Measurements from ENCODE around the gene MPND.

DNA sequence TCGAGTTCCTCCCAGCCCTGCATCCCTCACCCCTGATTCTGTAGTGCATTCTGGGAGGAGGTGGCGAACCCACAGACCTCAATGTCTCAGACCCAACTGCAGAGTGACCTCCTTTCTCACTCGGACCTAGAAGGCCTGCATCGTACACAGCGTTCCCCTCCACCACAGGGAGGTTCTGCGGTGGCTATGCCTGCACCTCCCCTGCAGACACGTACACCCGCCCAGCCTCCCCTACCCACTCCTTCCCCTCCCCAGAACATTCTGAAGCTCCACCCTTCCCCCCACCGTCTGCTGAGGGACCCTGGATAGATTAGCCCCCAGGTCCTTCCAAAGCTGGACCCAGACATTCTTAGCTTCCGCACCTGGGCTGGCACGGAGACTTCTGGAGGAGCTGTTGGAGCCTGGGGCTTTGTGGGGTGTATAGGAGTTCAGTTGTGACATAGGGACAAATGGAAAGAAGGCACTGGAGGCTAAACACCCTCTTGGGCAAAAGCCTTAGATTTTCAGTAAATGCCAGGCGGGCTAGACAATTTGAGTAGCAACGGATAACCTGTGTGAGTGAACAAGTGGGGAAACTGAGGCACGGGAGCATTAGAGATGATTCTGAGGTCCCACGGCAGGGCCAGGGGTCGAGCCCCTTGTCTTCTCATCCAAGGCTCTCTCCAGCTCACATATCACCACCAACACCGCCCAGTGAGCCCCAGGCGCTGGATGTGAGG lies 39.4 kb upstream of the MPND start:
- TF ChIP-seq, protein P1, sequence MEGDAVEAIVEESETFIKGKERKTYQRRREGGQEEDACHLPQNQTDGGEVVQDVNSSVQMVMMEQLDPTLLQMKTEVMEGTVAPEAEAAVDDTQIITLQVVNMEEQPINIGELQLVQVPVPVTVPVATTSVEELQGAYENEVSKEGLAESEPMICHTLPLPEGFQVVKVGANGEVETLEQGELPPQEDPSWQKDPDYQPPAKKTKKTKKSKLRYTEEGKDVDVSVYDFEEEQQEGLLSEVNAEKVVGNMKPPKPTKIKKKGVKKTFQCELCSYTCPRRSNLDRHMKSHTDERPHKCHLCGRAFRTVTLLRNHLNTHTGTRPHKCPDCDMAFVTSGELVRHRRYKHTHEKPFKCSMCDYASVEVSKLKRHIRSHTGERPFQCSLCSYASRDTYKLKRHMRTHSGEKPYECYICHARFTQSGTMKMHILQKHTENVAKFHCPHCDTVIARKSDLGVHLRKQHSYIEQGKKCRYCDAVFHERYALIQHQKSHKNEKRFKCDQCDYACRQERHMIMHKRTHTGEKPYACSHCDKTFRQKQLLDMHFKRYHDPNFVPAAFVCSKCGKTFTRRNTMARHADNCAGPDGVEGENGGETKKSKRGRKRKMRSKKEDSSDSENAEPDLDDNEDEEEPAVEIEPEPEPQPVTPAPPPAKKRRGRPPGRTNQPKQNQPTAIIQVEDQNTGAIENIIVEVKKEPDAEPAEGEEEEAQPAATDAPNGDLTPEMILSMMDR (IDR thresholded peaks at IDR 0.05): no peak
- no peak for TF ChIP-seq POLR2A (IDR thresholded peaks at IDR 0.05)

Measured in stomach (tissue), 4 donors.